HEK293 (cell line): ENCODE measurements around the gene SETMAR.

Experiments used
- CTCF ChIA-PET: fragments of 350-600 bp; formaldehyde crosslinking; extraction: SDS; loops from one replicate; lab custom pipeline; 2021; ENCODE audit warnings: antibody characterized with exemption; lab: Yijun Ruan, JAX
- POLR2A ChIA-PET: fragments of 300-600 bp; formaldehyde crosslinking; extraction: SDS; loops from one replicate; lab custom pipeline; 2020; ENCODE audit warnings: antibody characterized with exemption, inconsistent platforms; lab: Yijun Ruan, JAX
- H3K27ac ChIP-seq: fragments of 200-500 bp; sonication (Bioruptor generic); 2 replicates; pipeline ENCODE4 v1.5.1; 2014; ENCODE audit warnings: low read depth, low read length, control low read depth, inconsistent platforms; ENCODE audit errors: extremely low read depth
- H3K36me3 ChIP-seq, 2 experiments: fragments of 200-500 bp in 1 of 2; sonication (Bioruptor generic) in 1 of 2; 1 replicate in 1 of 2; 2 replicates in 1 of 2; pipeline ENCODE4 v1.5.1; 2014 to 2017; ENCODE audit warnings: inconsistent platforms in 2 of 2, low read length in 2 of 2; ENCODE audit not compliant: control insufficient read depth in 2 of 2, insufficient read depth in 1 of 2
- H3K4me1 ChIP-seq: fragments of 200-500 bp; sonication (Bioruptor generic); 2 replicates; pipeline ENCODE4 v1.5.1; 2014; ENCODE audit warnings: mild to moderate bottlenecking, low read length, inconsistent platforms; ENCODE audit not compliant: control insufficient read depth, insufficient read depth
- H3K4me3 ChIP-seq: 2 replicates; pipeline ENCODE4 v1.5.1; 2011; ENCODE audit warnings: low read depth, mild to moderate bottlenecking, control low read depth, low read length, moderate library complexity
- H3K9me3 ChIP-seq: fragments of 200-500 bp; sonication (Bioruptor generic); 2 replicates; pipeline ENCODE4 v1.5.1; 2014; ENCODE audit warnings: low read depth, low read length, inconsistent platforms; ENCODE audit not compliant: control insufficient read depth, insufficient read depth
- GLIS1 ChIP-seq: fragments of 450-650 bp; formaldehyde crosslinking; IDR thresholded peaks from 2 replicates; pipeline ENCODE4 v1.5.1; 2016; ENCODE audit warnings: missing biosample characterization, missing genetic modification characterization
- KLF17 ChIP-seq: fragments of 450-650 bp; formaldehyde crosslinking; IDR thresholded peaks from 2 replicates; pipeline ENCODE4 v1.5.1; 2016; ENCODE audit warnings: missing biosample characterization, missing genetic modification characterization
- MEIS1 ChIP-seq: sonication (generic); formaldehyde crosslinking; IDR thresholded peaks from 2 replicates; pipeline ENCODE4 v1.8.1; 2022; ENCODE audit warnings: missing genetic modification reagents, mild to moderate bottlenecking, borderline replicate concordance
- MZF1 ChIP-seq: fragments of 450-650 bp; formaldehyde crosslinking; IDR thresholded peaks from 2 replicates; pipeline ENCODE4 v1.5.1; 2017; ENCODE audit warnings: missing biosample characterization, missing genetic modification characterization, borderline replicate concordance
- PRDM6 ChIP-seq: fragments of 450-650 bp; formaldehyde crosslinking; IDR thresholded peaks from 2 replicates; pipeline ENCODE4 v1.5.1; 2017; ENCODE audit warnings: missing biosample characterization, missing genetic modification characterization
- SP3 ChIP-seq: fragments of 450-650 bp; formaldehyde crosslinking; IDR thresholded peaks from 2 replicates; pipeline ENCODE4 v1.5.1; 2016; ENCODE audit warnings: missing biosample characterization, missing genetic modification characterization
- YY1 ChIP-seq: fragments of 450-650 bp; formaldehyde crosslinking; IDR thresholded peaks from 2 replicates; pipeline ENCODE4 v1.5.1; 2018; ENCODE audit warnings: missing biosample characterization, missing genetic modification characterization
- ZBTB17 ChIP-seq: fragments of 450-650 bp; formaldehyde crosslinking; IDR thresholded peaks from 2 replicates; pipeline ENCODE4 v1.5.1; 2016; ENCODE audit warnings: missing biosample characterization, missing genetic modification characterization
- ZBTB48 ChIP-seq: fragments of 450-650 bp; formaldehyde crosslinking; IDR thresholded peaks from 2 replicates; pipeline ENCODE4 v1.5.1; 2016; ENCODE audit warnings: missing biosample characterization, missing genetic modification characterization
- ZFP69B ChIP-seq: fragments of 450-650 bp; formaldehyde crosslinking; IDR thresholded peaks from 2 replicates; pipeline ENCODE4 v1.5.1; 2016; ENCODE audit warnings: missing biosample characterization, missing genetic modification characterization
- ZNF112 ChIP-seq: fragments of 450-650 bp; formaldehyde crosslinking; IDR thresholded peaks from 2 replicates; pipeline ENCODE4 v1.5.0; 2017; ENCODE audit warnings: missing biosample characterization, missing genetic modification characterization
- ZNF214 ChIP-seq: fragments of 450-650 bp; formaldehyde crosslinking; IDR thresholded peaks from 2 replicates; pipeline ENCODE4 v1.5.1; 2017; ENCODE audit warnings: missing biosample characterization, mild to moderate bottlenecking, missing genetic modification characterization, borderline replicate concordance
- ZNF26 ChIP-seq: fragments of 450-650 bp; formaldehyde crosslinking; IDR thresholded peaks from 2 replicates; pipeline ENCODE4 v1.5.1; 2016; ENCODE audit warnings: missing biosample characterization, missing genetic modification characterization
- ZNF266 ChIP-seq: fragments of 450-650 bp; formaldehyde crosslinking; IDR thresholded peaks from 2 replicates; pipeline ENCODE4 v1.5.1; 2016; ENCODE audit warnings: missing biosample characterization, missing genetic modification characterization, low read depth
- ZNF423 ChIP-seq: fragments of 450-650 bp; formaldehyde crosslinking; IDR thresholded peaks from 2 replicates; pipeline ENCODE4 v1.5.1; 2016; ENCODE audit warnings: missing biosample characterization, missing genetic modification characterization
- ZNF426 ChIP-seq: fragments of 450-650 bp; formaldehyde crosslinking; IDR thresholded peaks from 2 replicates; pipeline ENCODE4 v1.5.1; 2017; ENCODE audit warnings: missing biosample characterization, missing genetic modification characterization, mild to moderate bottlenecking, inconsistent platforms, moderate library complexity
- ZNF48 ChIP-seq: fragments of 450-650 bp; formaldehyde crosslinking; IDR thresholded peaks from 2 replicates; pipeline ENCODE4 v1.5.1; 2016; ENCODE audit warnings: missing biosample characterization, missing genetic modification characterization
- ZNF555 ChIP-seq: fragments of 450-650 bp; formaldehyde crosslinking; conservative IDR thresholded peaks from 2 replicates; pipeline ENCODE4 v1.5.1; 2017; ENCODE audit warnings: missing biosample characterization, mild to moderate bottlenecking, missing genetic modification characterization, inconsistent platforms
- ZNF571 ChIP-seq: fragments of 450-650 bp; formaldehyde crosslinking; IDR thresholded peaks from 2 replicates; pipeline ENCODE4 v1.5.0; 2017; ENCODE audit warnings: missing biosample characterization, missing genetic modification characterization
- ZNF610 ChIP-seq: fragments of 450-650 bp; formaldehyde crosslinking; IDR thresholded peaks from 2 replicates; pipeline ENCODE4 v1.5.1; 2016; ENCODE audit warnings: missing biosample characterization, missing genetic modification characterization, borderline replicate concordance
- ZNF629 ChIP-seq: fragments of 450-650 bp; formaldehyde crosslinking; IDR thresholded peaks from 2 replicates; pipeline ENCODE4 v1.5.1; 2017; ENCODE audit warnings: missing biosample characterization, missing genetic modification characterization
- ZSCAN16 ChIP-seq: fragments of 450-650 bp; formaldehyde crosslinking; IDR thresholded peaks from 2 replicates; pipeline ENCODE4 v1.5.1; 2016; ENCODE audit warnings: missing biosample characterization, missing genetic modification characterization
- ZSCAN5A ChIP-seq: fragments of 450-650 bp; formaldehyde crosslinking; IDR thresholded peaks from 2 replicates; pipeline ENCODE4 v1.5.1; 2016; ENCODE audit warnings: missing biosample characterization, missing genetic modification characterization
- TF ChIP-seq, protein P1 (sequence below): fragments of 450-650 bp; IDR thresholded peaks from 2 replicates; pipeline ENCODE4 v1.5.1; 2018; ENCODE audit warnings: missing biosample characterization, missing genetic modification characterization

The SETMAR gene

DNA sequence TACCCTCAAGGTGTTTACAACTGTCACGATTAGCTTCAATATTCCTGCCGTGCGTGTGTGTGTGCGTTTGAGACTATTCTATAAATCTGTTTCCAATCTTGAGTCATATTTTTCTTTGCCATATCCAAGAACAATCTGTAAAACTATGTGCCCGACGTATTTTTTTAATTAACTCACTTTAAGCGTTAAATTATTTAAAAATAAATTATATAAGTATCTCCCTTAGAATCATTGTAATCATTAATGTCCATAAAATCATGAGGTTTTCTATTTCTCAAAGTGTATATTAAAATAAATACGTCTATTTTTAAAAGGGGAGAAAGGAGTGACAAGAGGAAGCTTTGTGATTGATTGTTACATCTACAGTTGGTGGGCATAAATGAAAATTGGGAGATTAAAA lies 2.9 kb downstream of the SETMAR start (continued):
- TF ChIP-seq ZNF112 (tag by site-specific recombination): no peak
- no peak for TF ChIP-seq ZNF610 (tag by site-specific recombination)
- no peak for TF ChIP-seq ZNF266 (tag by site-specific recombination)
- TF ChIP-seq ZSCAN16 (tag by site-specific recombination): no peak
- no peak for TF ChIP-seq ZBTB48 (tag by site-specific recombination)
- no peak for TF ChIP-seq GLIS1 (tag by site-specific recombination)
- no peak for TF ChIP-seq ZNF555 (tag by site-specific recombination)
- no peak for TF ChIP-seq YY1 (tag by site-specific recombination)
- TF ChIP-seq, protein P1, sequence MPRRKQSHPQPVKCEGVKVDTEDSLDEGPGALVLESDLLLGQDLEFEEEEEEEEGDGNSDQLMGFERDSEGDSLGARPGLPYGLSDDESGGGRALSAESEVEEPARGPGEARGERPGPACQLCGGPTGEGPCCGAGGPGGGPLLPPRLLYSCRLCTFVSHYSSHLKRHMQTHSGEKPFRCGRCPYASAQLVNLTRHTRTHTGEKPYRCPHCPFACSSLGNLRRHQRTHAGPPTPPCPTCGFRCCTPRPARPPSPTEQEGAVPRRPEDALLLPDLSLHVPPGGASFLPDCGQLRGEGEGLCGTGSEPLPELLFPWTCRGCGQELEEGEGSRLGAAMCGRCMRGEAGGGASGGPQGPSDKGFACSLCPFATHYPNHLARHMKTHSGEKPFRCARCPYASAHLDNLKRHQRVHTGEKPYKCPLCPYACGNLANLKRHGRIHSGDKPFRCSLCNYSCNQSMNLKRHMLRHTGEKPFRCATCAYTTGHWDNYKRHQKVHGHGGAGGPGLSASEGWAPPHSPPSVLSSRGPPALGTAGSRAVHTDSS (tag by site-specific recombination): no peak
- no peak for TF ChIP-seq SP3 (tag by site-specific recombination)
- TF ChIP-seq PRDM6 (tag by site-specific recombination): no peak
- no peak for TF ChIP-seq ZNF426

- ChIA-PET POLR2A (no interaction called here), CTCF (interaction anchor here (1.3 kb wide), 1 partner anchor 44 kb away, joined by 6 read pairs; no protein-coding TSS in a partner anchor)
- H3K4me3 ChIP-seq: no peak overlapping the region
- H3K9me3 ChIP-seq: no peaks in the 10 kb centered on the region
- TF ChIP-seq ZNF26 (tag by site-specific recombination): no peak
- no peak for TF ChIP-seq ZNF571
- no peak for TF ChIP-seq MZF1 (tag by site-specific recombination)
- TF ChIP-seq ZBTB17: no peak
- TF ChIP-seq KLF17: no peak
- TF ChIP-seq ZFP69B: no peak
- TF ChIP-seq ZNF214: no peak
- TF ChIP-seq, protein P1 (tag by site-specific recombination): no peak
- no peak for TF ChIP-seq ZNF629 (tag by site-specific recombination)
- no peak for TF ChIP-seq ZNF423
- TF ChIP-seq PRDM6 (tag by site-specific recombination): no peak
- no peak for TF ChIP-seq MEIS1 (CRISPR knock-in tag)
- no peak for TF ChIP-seq ZSCAN5A (tag by site-specific recombination)
- no peak for TF ChIP-seq ZNF48 (tag by site-specific recombination)
- no peak overlapping the region for H3K27ac ChIP-seq
- peaks cover 0 to 13% of the 10 kb centered on the region in 2 experiments; a peak in 1 of 3 replicates for H3K36me3 ChIP-seq
- no peaks in the 10 kb centered on the region for H3K4me1 ChIP-seq
Observed at GRCh38 chr3:4306860-4307259, 3.7 kb downstream of the SETMAR start.
